HCT116 (cell line): ENCODE data around the gene LMO7.
A peak's percentile ranks its signal among the peaks of the same experiment; 100 is the strongest.

Experiments
- EZH2 ChIP-seq: fragments of 200-600 bp; sonication (generic); IDR thresholded peaks from 2 replicates; pipeline ENCODE4 v1.6.1; 2017; ENCODE audit warnings: antibody characterized with exemption, mixed run types
- EZH2phosphoT487 ChIP-seq: fragments of 200-600 bp; IDR thresholded peaks from 2 replicates; pipeline ENCODE4 v1.6.1; 2018; ENCODE audit warnings: antibody characterized with exemption, borderline replicate concordance
- TF ChIP-seq, protein P1 (sequence below), 3 experiments: fragments of 200-600 bp in 1 of 3; sonication (generic) in 1 of 3; IDR thresholded peaks in 2 of 3; conservative IDR thresholded peaks in 1 of 3; 2 replicates each; pipeline ENCODE4 v1.5.1; 2012 to 2017; ENCODE audit warnings: low read depth in 2 of 3, low read length in 2 of 3, antibody characterized with exemption in 1 of 3, borderline replicate concordance in 1 of 3, control low read depth in 1 of 3, mild to moderate bottlenecking in 1 of 3, mixed read lengths in 1 of 3, mixed run types in 1 of 3, moderate library complexity in 1 of 3; ENCODE audit not compliant: insufficient read depth in 1 of 3

DNA sequence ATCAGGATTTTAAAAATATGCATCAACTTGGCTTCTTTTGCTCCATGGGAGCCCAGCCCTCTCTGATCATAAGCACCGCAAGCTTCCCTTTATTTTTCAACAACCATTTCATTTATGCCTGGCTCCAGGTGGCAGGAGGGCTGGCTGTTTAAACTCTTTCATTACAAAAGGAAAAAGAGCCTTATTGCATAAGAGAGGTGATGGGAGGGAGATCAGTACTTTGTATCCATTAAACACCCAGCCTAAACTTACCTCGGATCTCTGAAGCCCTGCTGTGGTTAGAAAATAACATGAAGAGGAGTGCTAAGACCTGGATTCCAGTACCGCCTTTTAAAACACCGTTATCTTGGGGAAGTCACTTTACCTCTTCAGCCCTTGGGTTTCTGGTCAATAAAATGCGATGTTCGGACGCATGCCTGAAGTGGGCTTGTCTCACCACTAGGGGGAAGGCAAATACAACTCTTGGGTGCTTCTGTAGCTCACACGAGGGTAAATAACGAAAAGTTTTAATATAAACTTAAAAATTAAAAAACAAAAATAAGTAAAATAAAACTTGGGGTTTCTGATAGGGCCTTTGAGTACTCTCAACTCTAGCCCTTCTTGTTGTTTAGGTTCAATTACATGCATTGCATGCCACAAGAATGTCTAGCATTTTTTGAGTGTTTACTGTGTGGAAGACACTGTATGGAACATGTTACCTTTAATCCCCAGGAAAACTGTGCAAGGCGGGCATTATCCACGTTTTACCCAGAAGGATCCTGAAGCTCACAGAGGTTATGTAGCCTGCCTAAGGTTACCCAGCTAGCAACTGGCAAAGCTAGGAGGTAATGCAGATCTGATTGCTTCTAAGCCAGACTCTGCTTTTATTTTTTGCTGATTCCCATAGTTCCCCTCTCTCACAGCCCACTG is 240.3 kb downstream of the LMO7 start:
- TF ChIP-seq EZH2phosphoT487 (no peak), EZH2 (no peak)
- TF ChIP-seq, protein P1, sequence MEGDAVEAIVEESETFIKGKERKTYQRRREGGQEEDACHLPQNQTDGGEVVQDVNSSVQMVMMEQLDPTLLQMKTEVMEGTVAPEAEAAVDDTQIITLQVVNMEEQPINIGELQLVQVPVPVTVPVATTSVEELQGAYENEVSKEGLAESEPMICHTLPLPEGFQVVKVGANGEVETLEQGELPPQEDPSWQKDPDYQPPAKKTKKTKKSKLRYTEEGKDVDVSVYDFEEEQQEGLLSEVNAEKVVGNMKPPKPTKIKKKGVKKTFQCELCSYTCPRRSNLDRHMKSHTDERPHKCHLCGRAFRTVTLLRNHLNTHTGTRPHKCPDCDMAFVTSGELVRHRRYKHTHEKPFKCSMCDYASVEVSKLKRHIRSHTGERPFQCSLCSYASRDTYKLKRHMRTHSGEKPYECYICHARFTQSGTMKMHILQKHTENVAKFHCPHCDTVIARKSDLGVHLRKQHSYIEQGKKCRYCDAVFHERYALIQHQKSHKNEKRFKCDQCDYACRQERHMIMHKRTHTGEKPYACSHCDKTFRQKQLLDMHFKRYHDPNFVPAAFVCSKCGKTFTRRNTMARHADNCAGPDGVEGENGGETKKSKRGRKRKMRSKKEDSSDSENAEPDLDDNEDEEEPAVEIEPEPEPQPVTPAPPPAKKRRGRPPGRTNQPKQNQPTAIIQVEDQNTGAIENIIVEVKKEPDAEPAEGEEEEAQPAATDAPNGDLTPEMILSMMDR (IDR thresholded peaks at IDR 0.05 in 2 of 3, conservative IDR thresholded peaks at IDR 0.05 in 1 of 3; ENCODE audit: borderline replicate concordance in 1 of 3, insufficient read depth in 1 of 3, low read depth in 2 of 3, low read length in 2 of 3), result peak; percentile 81 to 86 (median 85)
